HuH-7 (cell line): ENCODE results near the gene TLDC2.

ENCODE experiments used
- DNase-seq: peaks from one replicate; pipeline ENCODE4 v3.0.0; 2011; ENCODE audit warnings: low spot score

The TLDC2 gene

GRCh38 chr20:36850759-36851158 is 25.2 kb upstream of the TLDC2 start:
- no peak for DNase-seq

DNA sequence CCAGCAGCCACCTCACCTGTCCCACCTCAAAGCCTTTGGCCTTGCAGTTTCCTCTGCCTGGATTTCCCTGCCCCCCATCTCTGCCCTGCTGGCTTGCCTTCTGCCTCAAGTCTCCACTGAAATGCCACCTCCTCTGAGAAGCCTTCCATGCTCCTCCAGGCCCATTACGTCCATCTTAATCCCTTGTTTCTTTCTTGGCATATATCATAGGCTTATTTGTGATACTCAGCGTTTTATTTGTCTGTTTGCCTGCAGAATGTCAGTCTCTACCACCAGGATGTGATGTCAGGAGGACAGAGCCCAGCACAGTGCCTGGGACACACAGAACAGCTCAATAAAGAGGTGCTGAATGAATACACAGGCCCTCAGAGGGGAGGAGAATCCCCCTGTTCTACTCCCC is 24.4 kb upstream of the TLDC2 start:
- DNase-seq: no peak

DNA sequence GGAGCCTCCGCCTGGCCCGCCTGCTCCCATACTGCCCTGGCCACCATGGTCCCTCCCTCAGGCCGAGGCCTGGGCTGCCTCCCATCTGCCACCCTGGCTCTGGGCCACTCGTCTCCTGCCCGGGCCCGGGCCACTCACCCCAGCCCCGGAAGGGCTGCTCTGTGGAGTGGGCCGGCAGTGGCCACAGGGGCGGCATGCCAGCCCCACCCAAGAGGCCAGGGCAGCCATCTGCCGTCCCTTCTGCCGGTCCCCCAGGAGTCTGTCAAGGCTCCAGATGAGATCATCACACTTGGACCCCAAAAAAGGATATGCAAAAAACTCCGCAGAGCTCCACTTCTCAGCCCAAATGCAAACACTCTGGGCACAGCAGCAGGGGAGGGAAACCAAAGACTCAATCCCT is 23.8 kb upstream of the TLDC2 start:
- no peak for DNase-seq

- DNase-seq: no peak
Observed at GRCh38 chr20:36854348-36855240, 21.3 kb upstream of the TLDC2 start.

GRCh38 chr20:36855241-36855657 is 20.7 kb upstream of the TLDC2 start:
- no peak for DNase-seq

DNA sequence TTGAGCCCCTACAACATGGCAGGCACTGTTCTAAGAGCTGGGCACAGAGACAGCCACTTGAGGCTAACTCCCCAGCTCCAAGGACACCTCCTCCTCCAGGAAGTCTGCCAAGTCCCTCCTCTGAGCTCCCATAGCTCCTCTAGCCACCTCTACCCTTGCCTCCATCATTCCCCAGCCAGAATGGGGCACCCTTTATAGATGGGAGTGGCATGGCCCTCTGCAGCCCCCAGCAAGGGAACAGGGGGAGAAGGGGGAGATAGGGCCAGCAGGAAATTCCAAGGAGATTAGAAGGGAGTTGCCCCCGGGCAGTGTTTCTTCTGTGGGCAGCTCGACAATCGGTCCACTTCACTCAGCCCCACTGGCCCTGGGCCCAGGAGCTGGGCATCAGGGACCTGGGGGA is 19.7 kb upstream of the TLDC2 start:
- no peak for DNase-seq

GRCh38 chr20:36856691-36857635 is 19.0 kb upstream of the TLDC2 start:
- DNase-seq: no peak

DNA sequence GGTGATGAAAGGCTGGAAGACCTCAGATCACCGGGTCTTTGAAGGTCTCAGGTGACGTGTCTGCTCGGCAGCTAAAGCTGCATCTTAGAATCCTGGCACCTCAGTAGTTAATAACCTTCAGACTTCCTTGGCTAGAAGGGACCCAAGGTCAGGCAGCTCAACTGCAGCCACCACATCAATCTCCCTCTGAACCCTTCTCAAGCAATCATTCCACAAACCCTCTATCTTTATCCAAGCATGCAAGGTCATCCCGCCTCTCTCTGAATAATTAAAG is 16.7 kb upstream of the TLDC2 start:
- no peak for DNase-seq

DNA sequence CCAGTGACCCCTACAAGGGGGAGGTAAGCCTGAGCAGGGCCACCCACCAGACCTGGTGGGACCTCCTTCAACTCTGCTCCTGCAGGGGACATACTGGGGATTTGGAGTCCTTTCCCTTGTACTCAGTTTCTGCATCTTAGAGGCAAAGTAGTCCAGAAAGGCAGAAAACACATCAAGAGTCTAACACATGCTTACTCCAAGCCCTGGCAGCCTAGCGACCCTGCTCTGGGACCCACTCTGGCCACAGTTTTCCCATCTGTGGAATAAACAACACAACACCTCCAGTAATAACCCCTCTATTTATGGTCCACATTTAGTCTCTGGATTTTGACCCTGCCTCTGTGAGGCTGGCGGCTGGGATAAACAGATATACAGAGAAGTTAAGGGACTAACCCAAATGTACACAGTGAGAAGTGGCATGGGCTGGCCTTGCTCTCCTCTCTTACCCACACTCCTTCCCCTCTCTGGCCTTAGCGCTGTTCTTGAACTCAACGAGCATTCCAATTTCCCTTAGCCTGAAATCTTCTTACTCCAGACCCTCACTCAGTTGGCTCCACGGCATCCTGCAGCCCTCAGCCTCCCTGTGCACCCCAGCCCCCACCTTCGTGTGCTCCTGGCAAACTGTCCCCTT is 16.1 kb upstream of the TLDC2 start:
- no peak for DNase-seq

GRCh38 chr20:36860339-36860738 is 15.6 kb upstream of the TLDC2 start:
- no peak for DNase-seq

GRCh38 chr20:36860811-36861624 is 14.9 kb upstream of the TLDC2 start:
- DNase-seq: no peak

- DNase-seq: no peak
Observed at GRCh38 chr20:36861625-36861874, 14.4 kb upstream of the TLDC2 start.

GRCh38 chr20:36861875-36862801 is 13.8 kb upstream of the TLDC2 start:
- no peak for DNase-seq

- no peak for DNase-seq
Observed at GRCh38 chr20:36862857-36863668, 12.9 kb upstream of the TLDC2 start.

- no peak for DNase-seq
Observed at GRCh38 chr20:36865076-36865860, 10.7 kb upstream of the TLDC2 start.

DNA sequence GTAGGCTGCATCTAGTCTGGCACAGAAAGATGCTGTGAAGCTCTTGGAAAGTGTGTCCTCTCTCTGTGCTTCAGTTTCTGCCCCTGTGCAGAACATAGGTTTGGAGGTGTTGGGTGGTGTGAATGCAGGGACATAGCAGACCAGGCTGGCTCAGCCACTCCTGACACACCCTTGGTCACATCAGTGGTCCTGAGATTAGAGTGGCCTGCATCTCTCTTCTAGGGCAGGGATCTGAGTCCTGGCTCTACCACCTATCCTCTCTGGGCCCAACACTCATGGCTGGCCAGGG is 10.1 kb upstream of the TLDC2 start:
- no peak for DNase-seq

DNA sequence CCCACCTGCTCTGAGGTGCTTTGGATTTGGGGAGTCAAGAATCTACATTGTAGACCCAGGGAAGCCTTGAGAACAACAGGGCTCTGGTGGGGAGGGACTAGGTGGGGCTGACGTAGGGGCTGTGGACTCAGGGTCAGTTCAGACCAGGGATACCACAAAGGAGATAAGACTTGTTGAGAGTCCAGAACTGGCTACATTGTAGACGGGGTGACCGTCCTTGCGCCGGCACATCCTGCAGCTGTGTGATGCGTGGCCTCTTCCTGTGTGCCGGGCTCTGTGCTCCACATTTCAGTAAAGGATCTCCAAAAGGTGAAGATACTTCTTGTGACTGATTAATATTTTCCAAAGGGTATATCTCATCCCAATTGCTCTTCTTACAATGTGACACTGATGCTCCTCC is 9.8 kb upstream of the TLDC2 start:
- no peak for DNase-seq

DNA sequence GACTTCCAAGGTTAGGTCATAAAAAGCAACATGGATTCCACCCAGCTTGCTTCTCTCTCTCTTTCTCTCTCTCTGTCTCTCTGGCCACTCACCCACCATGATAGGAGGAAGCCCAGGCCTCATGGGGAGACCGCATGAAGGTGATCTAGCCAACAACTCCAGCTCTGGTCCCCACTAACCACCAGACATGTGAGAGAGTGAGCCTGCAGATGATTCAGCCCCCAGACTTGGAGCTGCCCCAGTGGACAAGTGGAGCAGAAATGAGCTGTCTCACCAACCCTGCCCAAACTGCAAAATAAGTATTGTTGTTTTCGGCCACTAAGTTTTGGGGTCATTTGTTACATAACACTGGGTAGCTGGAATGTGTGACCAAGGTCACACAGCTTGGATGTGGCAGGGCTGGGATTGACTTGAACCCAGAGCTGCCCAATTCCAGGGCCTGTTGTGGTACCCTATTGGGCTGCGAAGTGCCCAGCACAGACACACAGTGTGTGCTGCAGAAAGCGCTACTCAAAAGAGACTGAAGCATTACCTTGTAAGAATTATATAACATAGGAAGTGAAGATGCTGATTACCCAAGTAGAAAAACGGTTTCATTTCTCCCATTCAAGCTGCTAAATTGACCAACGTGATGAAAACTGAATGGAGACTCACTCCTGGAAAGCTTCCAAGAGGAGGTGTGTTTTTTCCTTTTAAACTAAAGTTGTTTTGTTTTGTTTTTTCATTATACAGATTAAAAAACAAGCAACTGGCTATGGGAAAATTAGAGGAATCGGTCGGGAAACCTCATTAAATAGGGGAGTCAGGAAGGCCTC is 9.1 kb upstream of the TLDC2 start:
- DNase-seq: no peak
